ENCODE measurements around the gene HCFC2.

The HCFC2 gene

GRCh38 chr12:104083769-104084475 lies 19.6 kb downstream of the HCFC2 start:
- DNase-seq (ENCODE audit: low spot score): peak; percentile 61

DNA sequence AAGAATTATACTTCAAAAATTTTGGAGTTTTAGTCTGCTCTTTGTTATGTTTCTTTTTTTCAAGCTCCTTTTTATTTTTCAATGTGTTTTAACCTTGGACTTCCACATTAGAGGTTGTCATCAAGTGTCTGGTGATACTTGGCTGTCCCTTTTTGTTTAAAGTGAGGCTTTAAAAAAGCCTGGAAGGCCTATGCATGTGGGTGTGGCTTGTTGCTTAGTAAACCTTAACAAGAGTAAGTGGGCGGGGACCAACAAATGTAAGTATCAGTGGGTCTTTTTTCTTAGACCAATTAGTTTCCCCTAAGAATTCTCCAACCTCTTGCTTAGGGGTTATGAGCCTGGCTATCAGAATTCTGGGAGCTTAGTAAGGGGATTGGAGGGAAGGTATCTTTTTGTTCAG lies 26.4 kb downstream of the HCFC2 start:
- no peak for TF ChIP-seq CTCF (IDR thresholded peaks at IDR 0.05; ENCODE audit: extremely low read depth, missing control alignments)
- DNase-seq (ENCODE audit: low spot score): no peak

More at GRCh38 chr12:104083769-104084475, 19.6 kb downstream of the HCFC2 start:
- TF ChIP-seq CTCF (IDR thresholded peaks at IDR 0.05; ENCODE audit: extremely low read depth, missing control alignments): no peak

GRCh38 chr12:104091136-104091535 lies 26.8 kb downstream of the HCFC2 start:
- no peak for DNase-seq (ENCODE audit: low spot score)
- no peak for TF ChIP-seq CTCF (IDR thresholded peaks at IDR 0.05; ENCODE audit: extremely low read depth, missing control alignments)

- no peak for DNase-seq (ENCODE audit: low spot score)
- no peak for TF ChIP-seq CTCF (IDR thresholded peaks at IDR 0.05; ENCODE audit: extremely low read depth, missing control alignments)
These were observed 30.0 kb downstream of the HCFC2 start for GRCh38 chr12:104094284-104094683.

GRCh38 chr12:104095289-104095688 lies 31.0 kb downstream of the HCFC2 start:
- TF ChIP-seq CTCF (IDR thresholded peaks at IDR 0.05; ENCODE audit: extremely low read depth, missing control alignments): no peak
- no peak for DNase-seq (ENCODE audit: low spot score)

- DNase-seq (ENCODE audit: low spot score): no peak
These were observed 33.6 kb downstream of the HCFC2 start for GRCh38 chr12:104097954-104098353.

GRCh38 chr12:104105461-104105860 lies 41.1 kb downstream of the HCFC2 start:
- no peak for TF ChIP-seq CTCF (IDR thresholded peaks at IDR 0.05; ENCODE audit: extremely low read depth, missing control alignments)
- DNase-seq (ENCODE audit: low spot score): no peak

More at GRCh38 chr12:104097954-104098353, 33.6 kb downstream of the HCFC2 start:
- no peak for TF ChIP-seq CTCF (IDR thresholded peaks at IDR 0.05; ENCODE audit: extremely low read depth, missing control alignments)
